NB4 (cell line): ENCODE measurements around the gene BBS2.

Experiments
- MYC ChIP-seq: IDR thresholded peaks from 2 replicates; pipeline ENCODE4 v1.6.1; 2011; ENCODE audit warnings: low read depth, low read length
- POLR2A ChIP-seq: IDR thresholded peaks from 2 replicates; pipeline ENCODE4 v1.6.1; 2011; ENCODE audit warnings: mild to moderate bottlenecking; ENCODE audit not compliant: insufficient read length; ENCODE audit errors: extremely low read depth
- TF ChIP-seq, protein P1 (sequence below): IDR thresholded peaks from one replicate; pipeline ENCODE4 v1.5.1; 2012; ENCODE audit warnings: low read depth, low read length
- TF ChIP-seq, protein P2 (sequence below): IDR thresholded peaks from 2 replicates; pipeline ENCODE4 v1.6.1; 2011; ENCODE audit warnings: low read depth, low read length

DNA sequence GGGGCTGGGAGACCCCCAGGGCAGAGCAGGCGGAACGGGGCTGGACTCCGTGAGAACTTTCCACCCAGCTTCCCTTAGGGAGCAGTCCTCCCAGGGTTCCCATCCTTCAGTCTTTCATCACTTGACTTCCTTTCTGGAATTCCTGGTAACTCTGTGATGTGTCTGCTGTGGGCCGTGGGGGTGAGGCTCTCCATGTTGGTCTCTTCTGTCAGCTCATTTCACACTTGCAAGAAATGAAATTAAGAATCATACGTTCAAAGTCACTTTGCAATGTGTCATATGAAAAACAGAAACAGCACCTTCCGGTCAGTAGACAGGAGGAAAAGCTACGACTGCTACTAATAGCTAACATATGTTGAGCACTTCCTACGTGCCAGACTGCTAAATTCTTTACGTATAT lies 5.4 kb upstream of the BBS2 start:
- TF ChIP-seq, protein P1, sequence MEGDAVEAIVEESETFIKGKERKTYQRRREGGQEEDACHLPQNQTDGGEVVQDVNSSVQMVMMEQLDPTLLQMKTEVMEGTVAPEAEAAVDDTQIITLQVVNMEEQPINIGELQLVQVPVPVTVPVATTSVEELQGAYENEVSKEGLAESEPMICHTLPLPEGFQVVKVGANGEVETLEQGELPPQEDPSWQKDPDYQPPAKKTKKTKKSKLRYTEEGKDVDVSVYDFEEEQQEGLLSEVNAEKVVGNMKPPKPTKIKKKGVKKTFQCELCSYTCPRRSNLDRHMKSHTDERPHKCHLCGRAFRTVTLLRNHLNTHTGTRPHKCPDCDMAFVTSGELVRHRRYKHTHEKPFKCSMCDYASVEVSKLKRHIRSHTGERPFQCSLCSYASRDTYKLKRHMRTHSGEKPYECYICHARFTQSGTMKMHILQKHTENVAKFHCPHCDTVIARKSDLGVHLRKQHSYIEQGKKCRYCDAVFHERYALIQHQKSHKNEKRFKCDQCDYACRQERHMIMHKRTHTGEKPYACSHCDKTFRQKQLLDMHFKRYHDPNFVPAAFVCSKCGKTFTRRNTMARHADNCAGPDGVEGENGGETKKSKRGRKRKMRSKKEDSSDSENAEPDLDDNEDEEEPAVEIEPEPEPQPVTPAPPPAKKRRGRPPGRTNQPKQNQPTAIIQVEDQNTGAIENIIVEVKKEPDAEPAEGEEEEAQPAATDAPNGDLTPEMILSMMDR, result no peak
- TF ChIP-seq POLR2A, result no peak
- TF ChIP-seq, protein P2, sequence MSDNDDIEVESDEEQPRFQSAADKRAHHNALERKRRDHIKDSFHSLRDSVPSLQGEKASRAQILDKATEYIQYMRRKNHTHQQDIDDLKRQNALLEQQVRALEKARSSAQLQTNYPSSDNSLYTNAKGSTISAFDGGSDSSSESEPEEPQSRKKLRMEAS, result no peak
- no peak for TF ChIP-seq MYC
